ENCODE results near the gene GPR4.
"Not testable (repeated sequence)": the region's sequence is repeated elsewhere in the genome, so short reads cannot be mapped to it uniquely, and the experiment has no call there.

The GPR4 gene

GRCh38 chr19:45621976-45622503, 20.0 kb upstream of the GPR4 start:
- DNase-seq: no peak

GRCh38 chr19:45621389-45621788, 19.4 kb upstream of the GPR4 start:
- no peak for DNase-seq

GRCh38 chr19:45616704-45617017, 14.6 kb upstream of the GPR4 start:
- no peak for DNase-seq

- DNase-seq: peak; percentile 30
These were observed 14.0 kb upstream of the GPR4 start for GRCh38 chr19:45615795-45616703.

- DNase-seq: not testable (repeated sequence)
These were observed 13.0 kb upstream of the GPR4 start for GRCh38 chr19:45615056-45615455.

GRCh38 chr19:45613926-45614725, 12.1 kb upstream of the GPR4 start:
- DNase-seq: no peak

GRCh38 chr19:45608948-45609347, 6.9 kb upstream of the GPR4 start:
- no peak for DNase-seq

- DNase-seq: no peak
These were observed 5.3 kb upstream of the GPR4 start for GRCh38 chr19:45607071-45608029.

GRCh38 chr19:45601115-45601514, 897 bp downstream of the GPR4 start:
- no peak for DNase-seq

GRCh38 chr19:45600340-45600885, 1.6 kb downstream of the GPR4 start:
- no peak for DNase-seq

- no peak for DNase-seq
These were observed 2.7 kb downstream of the GPR4 start for GRCh38 chr19:45599286-45599685.

GRCh38 chr19:45598267-45599001, 3.6 kb downstream of the GPR4 start:
- DNase-seq: no peak

- no peak for DNase-seq
These were observed 4.4 kb downstream of the GPR4 start for GRCh38 chr19:45597425-45598111.

GRCh38 chr19:45595814-45596213, 6.2 kb downstream of the GPR4 start:
- DNase-seq: no peak

GRCh38 chr19:45593520-45593919, 8.5 kb downstream of the GPR4 start:
- DNase-seq: no peak

- no peak for DNase-seq
These were observed 9.6 kb downstream of the GPR4 start for GRCh38 chr19:45592366-45592765.

- DNase-seq: no peak
These were observed 10.4 kb downstream of the GPR4 start for GRCh38 chr19:45591638-45592005.

- no peak for DNase-seq
These were observed 10.9 kb downstream of the GPR4 start for GRCh38 chr19:45591004-45591637.

- DNase-seq: no peak
These were observed 11.6 kb downstream of the GPR4 start for GRCh38 chr19:45590300-45591003.

GRCh38 chr19:45589768-45590167, 12.2 kb downstream of the GPR4 start:
- DNase-seq: no peak
